MM.1S (cell line): ENCODE data around the gene DCUN1D3.

Experiments used
- DNase-seq: peaks from one replicate; pipeline ENCODE4 v3.0.0-alpha.2; 2015
- H2AFZ ChIP-seq: fragments of 300-600 bp; sonication (generic); 2 replicates; pipeline ENCODE4 v1.6.0; 2016; ENCODE audit warnings: antibody characterized with exemption, low read length
- H3F3A ChIP-seq: fragments of 300-600 bp; sonication (generic); 2 replicates; pipeline ENCODE4 v1.6.1; 2016; ENCODE audit warnings: mild to moderate bottlenecking, antibody characterized with exemption, low read length, moderate library complexity, mixed read lengths; ENCODE audit not compliant: insufficient read depth
- H3K27ac ChIP-seq: fragments of 300-600 bp; sonication (generic); 2 replicates; pipeline ENCODE4 v1.5.1; 2016; ENCODE audit warnings: mild to moderate bottlenecking, low read length
- H3K27me3 ChIP-seq: fragments of 300-600 bp; sonication (generic); replicated peaks from 2 replicates; pipeline ENCODE4 v1.6.0; 2016; ENCODE audit warnings: low read length; ENCODE audit not compliant: insufficient read depth
- H3K36me3 ChIP-seq: fragments of 300-600 bp; sonication (generic); replicated peaks from 2 replicates; pipeline ENCODE4 v1.6.1; 2016; ENCODE audit warnings: mild to moderate bottlenecking, low read length, mixed read lengths; ENCODE audit not compliant: insufficient read depth
- H3K4me1 ChIP-seq: fragments of 300-600 bp; sonication (generic); 2 replicates; pipeline ENCODE4 v1.6.1; 2016; ENCODE audit warnings: low read length, mixed read lengths
- H3K4me2 ChIP-seq: fragments of 300-600 bp; sonication (generic); 2 replicates; pipeline ENCODE4 v1.6.0; 2016; ENCODE audit warnings: low read depth, low read length
- H3K4me3 ChIP-seq: fragments of 300-600 bp; sonication (generic); 2 replicates; pipeline ENCODE4 v1.5.1; 2016; ENCODE audit warnings: low read length, mixed read lengths
- H3K79me2 ChIP-seq: fragments of 300-600 bp; sonication (generic); 2 replicates; pipeline ENCODE4 v1.6.1; 2016; ENCODE audit warnings: mixed run types, low read length, mixed read lengths
- H3K9ac ChIP-seq: fragments of 300-600 bp; sonication (generic); 2 replicates; pipeline ENCODE4 v1.6.1; 2016; ENCODE audit warnings: low read length, mixed read lengths
- H3K9me2 ChIP-seq: fragments of 300-600 bp; sonication (generic); replicated peaks from 2 replicates; pipeline ENCODE4 v1.6.1; 2016; ENCODE audit warnings: mild to moderate bottlenecking, low read length, mixed read lengths; ENCODE audit not compliant: insufficient read depth
- H3K9me3 ChIP-seq: fragments of 300-600 bp; sonication (generic); replicated peaks from 2 replicates; pipeline ENCODE4 v1.6.1; 2016; ENCODE audit warnings: mild to moderate bottlenecking, low read length, mixed read lengths; ENCODE audit not compliant: insufficient read depth
- H4K20me1 ChIP-seq: fragments of 300-600 bp; sonication (generic); 2 replicates; pipeline ENCODE4 v1.6.1; 2016; ENCODE audit warnings: mild to moderate bottlenecking, low read length, moderate library complexity, mixed read lengths; ENCODE audit not compliant: insufficient read depth
- CTCF ChIP-seq: fragments of 300-600 bp; sonication (generic); IDR thresholded peaks from 2 replicates; pipeline ENCODE4 v1.5.1; 2016; ENCODE audit warnings: antibody characterized with exemption, low read length, mixed read lengths
- EZH2 ChIP-seq: fragments of 300-600 bp; sonication (generic); optimal IDR thresholded peaks from 2 replicates; pipeline ENCODE3; 2017; ENCODE audit warnings: low read depth, mild to moderate bottlenecking, antibody characterized with exemption, low read length, mixed read lengths
- EZH2phosphoT487 ChIP-seq: fragments of 300-600 bp; sonication (generic); IDR thresholded peaks from 2 replicates; pipeline ENCODE4 v1.6.1; 2018; ENCODE audit warnings: antibody characterized with exemption, low read length

The DCUN1D3 gene

GRCh38 chr16:20879175-20880040, 20.8 kb downstream of the DCUN1D3 start:
- Histone ChIP-seq H3K27ac (no peak overlapping the region), H3K4me3 (no peak overlapping the region), H2AFZ (no peak overlapping the region), H3K9me2 (no peaks in the 10 kb centered on the region), H4K20me1 (no peaks in the 10 kb centered on the region), H3F3A (peaks cover 13% of the 10 kb centered on the region), H3K36me3 (no peaks in the 10 kb centered on the region), H3K27me3 (no peaks in the 10 kb centered on the region), H3K9me3 (no peaks in the 10 kb centered on the region), H3K4me2 (no peak overlapping the region), H3K4me1 (peaks cover 11% of the 10 kb centered on the region), H3K9ac (no peak overlapping the region), H3K79me2 (peaks cover 8% of the 10 kb centered on the region)
- TF ChIP-seq CTCF (no peak), EZH2 (no peak), EZH2phosphoT487 (no peak)
- DNase-seq, result no peak

- Histone ChIP-seq H3K79me2 (peaks cover 9% of the 10 kb centered on the region), H3K9me3 (no peaks in the 10 kb centered on the region), H3K4me2 (no peak overlapping the region), H3K36me3 (no peaks in the 10 kb centered on the region), H2AFZ (no peak overlapping the region), H3K27me3 (no peaks in the 10 kb centered on the region), H3K27ac (no peak overlapping the region), H3K9me2 (no peaks in the 10 kb centered on the region), H3K4me3 (no peak overlapping the region), H3K4me1 (peaks cover 17% of the 10 kb centered on the region), H3F3A (peaks cover 20% of the 10 kb centered on the region), H3K9ac (no peak overlapping the region), H4K20me1 (peaks cover 5% of the 10 kb centered on the region)
- DNase-seq, result no peak
- TF ChIP-seq EZH2phosphoT487 (no peak), EZH2 (no peak), CTCF (no peak)
Measured at GRCh38 chr16:20878682-20879147, 21.4 kb downstream of the DCUN1D3 start.

- H3K4me2 ChIP-seq, result peak overlapping the region; percentile 86
- no peaks in the 10 kb centered on the region for H3K9me2 ChIP-seq
- no peaks in the 10 kb centered on the region for H3K27me3 ChIP-seq
- H3K4me1 ChIP-seq, result peaks cover 30% of the 10 kb centered on the region
- H2AFZ ChIP-seq, result no peak overlapping the region
- H3K27ac ChIP-seq, result peak overlapping the region; percentile 79; the same call in 1 of the 2 replicates
- H3K36me3 ChIP-seq, result no peaks in the 10 kb centered on the region
- peaks cover 26% of the 10 kb centered on the region for H3F3A ChIP-seq
- no peak overlapping the region for H3K9ac ChIP-seq
- no peaks in the 10 kb centered on the region for H3K9me3 ChIP-seq
- H3K79me2 ChIP-seq, result peaks cover 27% of the 10 kb centered on the region
- TF ChIP-seq CTCF (no peak), EZH2phosphoT487 (no peak), EZH2 (no peak)
- H4K20me1 ChIP-seq, result peaks cover 12% of the 10 kb centered on the region
- peak overlapping the region; percentile 15; the same call in 1 of the 2 replicates for H3K4me3 ChIP-seq
- no peak for DNase-seq
Measured at GRCh38 chr16:20875355-20875650, 24.9 kb downstream of the DCUN1D3 start.
